ENCODE data around the gene OBSCN.
"Not testable (repeated sequence)": the region's sequence is repeated elsewhere in the genome, so short reads cannot be mapped to it uniquely, and the experiment has no call there.

Gene OBSCN

DNA sequence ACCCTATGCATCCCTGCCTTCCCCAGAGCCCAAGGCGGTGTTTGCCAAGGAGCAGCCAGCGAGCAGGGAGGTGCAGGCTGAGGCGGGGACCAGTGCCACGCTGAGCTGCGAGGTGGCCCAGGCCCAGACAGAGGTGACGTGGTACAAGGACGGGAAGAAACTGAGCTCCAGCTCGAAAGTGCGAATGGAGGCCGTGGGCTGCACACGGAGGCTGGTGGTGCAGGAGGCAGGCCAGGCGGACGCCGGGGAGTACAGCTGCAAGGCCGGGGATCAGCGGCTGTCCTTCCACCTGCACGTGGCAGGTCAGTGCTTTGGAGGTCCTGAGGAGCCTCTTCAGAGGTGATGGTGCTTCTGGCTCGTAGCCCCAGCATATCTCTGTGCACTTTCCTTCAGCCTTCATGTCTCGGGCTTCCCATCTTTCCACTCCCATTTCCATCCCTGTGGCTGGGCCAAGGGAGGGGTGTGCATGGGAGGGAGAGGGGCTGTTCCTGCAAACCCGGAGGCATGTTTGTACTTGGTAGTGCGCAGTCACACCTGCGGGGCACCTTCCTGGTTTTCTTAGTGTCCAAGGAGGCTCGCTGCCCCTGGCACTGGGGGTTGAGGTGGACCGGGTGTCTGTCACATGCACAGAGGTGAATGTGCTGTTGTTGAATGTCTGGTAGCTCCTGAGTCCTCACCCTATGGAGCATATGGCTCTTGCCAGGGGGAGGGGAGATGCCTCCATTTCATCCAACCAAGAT is 56.4 kb downstream of the OBSCN start:
- DNase-seq = no peak

DNA sequence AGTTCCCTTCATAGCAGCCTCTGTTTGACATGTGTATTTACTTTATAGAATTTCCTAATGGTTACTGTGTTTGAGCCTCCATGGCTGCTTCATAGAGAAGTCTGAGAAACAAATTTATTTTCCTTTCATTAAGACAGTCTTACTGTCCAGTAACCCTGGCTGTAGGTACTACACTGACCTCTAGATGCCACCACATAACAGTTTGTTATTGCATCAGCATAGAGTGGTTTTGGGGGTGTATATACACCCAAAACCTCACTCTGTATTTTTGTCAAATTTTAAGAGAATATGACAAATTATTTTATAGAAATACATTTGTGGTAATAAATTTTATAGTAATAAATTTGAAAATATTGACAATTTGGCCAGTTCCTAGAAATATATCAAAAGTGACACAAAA is 57.3 kb downstream of the OBSCN start:
- DNase-seq = peak; percentile 9

DNA sequence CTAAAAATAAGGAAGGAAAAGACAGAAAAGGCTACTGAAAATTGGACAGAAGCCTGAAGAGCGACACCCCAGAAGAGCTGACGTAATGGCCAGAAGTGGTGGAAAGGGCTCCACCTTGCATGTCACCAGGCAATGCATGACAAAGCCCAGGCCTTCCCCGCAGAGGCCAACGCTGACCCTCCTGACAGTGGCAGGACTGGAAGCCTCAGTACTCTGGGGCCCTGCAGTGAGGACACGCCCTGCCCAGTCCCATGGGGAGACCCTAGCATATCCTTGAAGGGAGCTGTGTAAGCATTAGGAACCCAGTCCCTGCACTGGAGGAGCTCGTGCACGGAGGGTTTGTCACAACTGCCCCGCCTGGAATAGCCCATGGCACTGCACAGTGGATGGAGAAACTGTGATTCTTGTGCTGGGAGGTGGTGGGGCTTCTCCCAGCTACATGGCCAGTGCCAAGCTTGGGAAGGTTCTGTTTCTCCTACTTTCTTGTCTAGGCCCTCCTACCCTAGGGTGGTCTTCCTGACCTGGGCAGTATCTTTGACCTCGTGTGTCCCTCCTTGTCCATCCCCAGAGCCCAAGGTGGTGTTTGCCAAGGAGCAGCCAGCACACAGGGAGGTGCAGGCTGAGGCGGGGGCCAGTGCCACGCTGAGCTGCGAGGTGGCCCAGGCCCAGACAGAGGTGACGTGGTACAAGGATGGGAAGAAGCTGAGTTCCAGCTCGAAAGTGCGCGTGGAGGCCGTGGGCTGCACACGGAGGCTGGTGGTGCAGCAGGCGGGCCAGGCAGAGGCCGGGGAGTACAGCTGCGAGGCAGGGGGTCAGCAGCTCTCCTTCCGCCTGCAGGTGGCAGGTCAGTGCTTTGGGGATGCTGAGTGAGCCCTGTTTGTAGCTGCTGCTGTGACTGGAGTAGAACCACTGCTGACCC is 60.4 kb downstream of the OBSCN start:
- no peak for DNase-seq

DNA sequence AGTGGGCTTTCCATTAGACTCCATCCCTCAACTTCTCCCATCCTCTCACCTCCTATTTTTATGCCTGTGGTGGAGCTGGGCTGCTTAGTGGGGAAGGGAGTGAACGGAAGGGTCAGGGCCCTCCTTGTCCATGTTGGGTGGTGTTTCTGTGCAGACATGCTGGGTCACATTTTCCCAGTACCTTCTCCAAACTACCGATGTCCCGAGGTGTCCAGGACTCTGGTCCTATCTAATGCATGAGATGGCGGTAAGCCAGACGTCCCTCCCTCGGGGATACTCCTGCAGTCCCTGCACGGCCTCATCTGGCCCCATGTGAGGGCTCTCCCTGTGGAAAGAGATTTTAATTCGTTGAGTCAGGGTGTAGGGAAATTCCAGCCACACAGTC is 61.0 kb downstream of the OBSCN start:
- no peak for DNase-seq

DNA sequence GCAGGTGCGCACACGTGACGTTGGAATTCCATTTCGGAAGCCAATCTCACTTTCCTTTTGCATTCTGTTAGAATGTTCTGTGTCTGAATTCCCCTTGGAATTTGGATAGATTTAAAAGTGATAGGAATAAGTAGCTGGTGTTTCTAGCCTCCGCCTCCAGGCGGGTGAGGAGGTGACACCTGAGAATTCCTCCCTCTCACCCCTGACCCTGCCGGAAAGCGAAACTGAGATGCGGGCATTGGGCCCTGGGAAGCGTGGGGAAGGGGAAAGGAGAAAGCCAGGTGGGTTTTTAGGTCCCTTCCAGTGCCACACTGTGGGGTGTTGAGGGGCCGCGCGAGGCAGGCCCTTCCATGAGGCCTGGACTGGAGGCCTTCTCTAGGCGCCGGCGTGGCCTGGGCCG is 61.6 kb downstream of the OBSCN start:
- not testable (repeated sequence) for DNase-seq

DNA sequence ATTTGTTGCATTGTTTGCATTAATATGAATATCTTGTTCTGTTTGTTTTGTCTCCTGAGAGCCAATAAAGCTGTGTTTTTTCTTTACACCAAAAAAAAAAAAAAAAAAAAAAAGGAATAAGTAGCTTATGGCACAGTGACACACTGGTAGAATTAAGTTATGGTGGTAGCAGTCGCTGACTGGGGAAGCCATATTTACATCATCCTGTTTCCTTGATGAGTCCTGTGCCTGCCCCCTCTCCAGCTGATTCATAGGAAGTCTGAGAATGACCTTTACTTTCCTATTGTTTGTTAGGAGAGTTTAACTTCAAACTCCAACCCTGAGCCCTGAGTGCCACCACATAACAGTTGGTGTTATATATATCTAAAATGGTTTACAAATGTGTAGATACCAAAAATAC is 62.2 kb downstream of the OBSCN start:
- no peak for DNase-seq

DNA sequence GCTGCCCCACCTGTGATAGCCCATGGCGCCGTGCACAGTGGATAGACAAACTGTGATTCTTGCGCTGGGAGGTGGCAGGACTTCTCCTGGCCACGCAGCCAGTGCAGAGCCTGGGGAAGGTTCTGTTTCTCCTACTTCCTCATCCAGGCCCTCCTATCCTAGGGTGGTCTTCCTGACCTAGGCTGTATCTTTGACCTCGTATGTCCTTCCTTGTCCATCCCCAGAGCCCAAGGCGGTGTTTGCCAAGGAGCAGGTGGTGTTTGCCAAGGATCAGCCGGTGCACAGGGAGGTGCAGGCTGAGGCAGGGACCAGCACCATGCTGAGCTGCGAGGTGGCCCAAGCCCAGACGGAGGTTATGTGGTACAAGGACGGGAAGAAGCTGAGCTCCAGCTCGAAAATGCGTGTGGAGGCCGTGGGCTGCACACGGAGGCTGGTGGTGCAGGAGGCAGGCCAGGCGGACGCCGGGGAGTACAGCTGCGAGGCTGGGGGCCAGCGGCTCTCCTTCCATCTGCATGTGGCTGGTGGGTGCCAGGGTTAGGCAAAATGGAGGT is 63.9 kb downstream of the OBSCN start:
- no peak for DNase-seq

DNA sequence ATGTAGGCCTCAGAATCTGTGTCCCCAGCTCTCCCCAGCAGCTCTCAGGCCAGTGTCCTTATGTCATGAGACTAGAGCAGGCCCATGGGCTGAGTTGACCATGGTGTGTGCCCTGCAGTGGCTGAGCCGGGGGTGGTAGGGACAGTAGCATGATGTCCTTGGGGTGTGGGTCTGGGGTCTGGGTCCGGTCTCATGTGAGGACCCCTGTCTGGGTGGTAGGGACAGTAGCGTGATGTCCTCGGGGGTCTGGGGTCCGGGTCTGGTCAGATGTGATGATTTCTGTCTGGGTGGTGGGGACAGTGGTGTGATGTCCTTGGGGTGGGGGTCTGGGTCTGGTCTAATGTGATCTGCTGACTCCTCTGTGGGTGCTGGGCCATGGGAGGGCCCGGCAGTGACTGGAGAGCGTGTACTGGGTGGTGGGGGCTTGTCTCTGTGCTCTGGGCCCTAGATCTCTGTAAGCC is 64.5 kb downstream of the OBSCN start:
- no peak for DNase-seq

DNA sequence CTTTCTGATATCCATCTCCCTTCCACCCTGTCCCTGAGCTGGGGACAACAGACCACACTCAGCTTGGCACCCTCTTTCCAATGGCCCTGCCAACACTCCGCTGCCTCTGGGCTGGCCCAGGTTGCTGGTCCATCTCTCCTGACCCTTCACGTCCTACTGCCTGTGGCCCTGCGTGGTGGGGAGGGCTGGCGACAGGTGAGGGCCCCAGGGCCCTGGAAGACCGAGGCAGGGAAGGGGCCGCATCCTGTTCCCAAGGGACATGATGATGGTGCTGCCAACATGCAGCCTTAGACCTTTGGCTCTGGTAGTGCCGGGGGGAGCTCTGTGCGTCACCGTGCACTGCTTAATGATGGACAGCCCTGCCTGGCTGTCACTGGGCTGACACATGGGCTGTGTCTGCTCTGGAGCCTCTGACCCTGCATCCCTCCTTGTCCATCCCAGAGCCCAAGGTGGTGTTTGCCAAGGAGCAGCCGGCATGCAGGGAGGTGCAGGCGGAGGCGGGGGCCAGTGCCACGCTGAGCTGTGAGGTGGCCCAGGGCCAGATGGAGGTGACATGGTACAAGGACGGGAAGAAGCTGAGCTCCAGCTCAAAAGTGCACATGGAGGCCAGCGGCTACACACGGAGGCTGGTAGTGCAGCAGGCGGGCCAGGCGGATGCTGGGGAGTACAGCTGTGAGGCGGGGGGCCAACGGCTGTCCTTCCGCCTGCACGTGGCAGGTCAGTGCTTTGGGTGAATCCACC is 65.2 kb downstream of the OBSCN start:
- DNase-seq = no peak

DNA sequence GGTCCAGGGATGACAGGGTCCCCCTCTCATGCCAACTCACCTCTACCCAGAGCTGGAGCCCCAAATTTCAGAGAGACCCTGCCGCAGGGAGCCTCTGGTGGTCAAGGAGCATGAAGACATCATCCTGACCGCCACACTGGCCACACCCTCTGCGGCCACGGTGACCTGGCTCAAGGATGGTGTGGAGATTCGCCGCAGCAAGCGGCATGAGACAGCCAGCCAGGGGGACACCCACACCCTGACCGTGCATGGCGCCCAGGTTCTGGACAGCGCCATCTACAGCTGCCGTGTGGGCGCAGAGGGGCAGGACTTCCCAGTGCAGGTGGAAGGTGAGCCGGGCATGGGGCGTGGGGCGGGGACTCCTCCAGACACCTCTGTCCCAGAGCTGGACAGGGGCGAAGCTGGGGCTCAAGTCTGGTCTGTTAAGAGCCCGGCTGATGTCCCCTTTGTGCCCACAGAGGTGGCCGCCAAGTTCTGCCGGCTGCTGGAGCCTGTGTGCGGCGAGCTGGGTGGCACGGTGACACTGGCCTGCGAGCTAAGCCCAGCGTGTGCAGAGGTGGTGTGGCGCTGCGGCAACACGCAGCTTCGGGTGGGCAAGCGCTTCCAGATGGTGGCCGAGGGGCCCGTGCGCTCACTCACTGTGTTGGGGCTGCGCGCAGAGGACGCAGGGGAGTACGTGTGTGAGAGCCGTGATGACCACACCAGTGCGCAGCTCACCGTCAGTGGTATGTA is 66.0 kb downstream of the OBSCN start:
- no peak for DNase-seq

DNA sequence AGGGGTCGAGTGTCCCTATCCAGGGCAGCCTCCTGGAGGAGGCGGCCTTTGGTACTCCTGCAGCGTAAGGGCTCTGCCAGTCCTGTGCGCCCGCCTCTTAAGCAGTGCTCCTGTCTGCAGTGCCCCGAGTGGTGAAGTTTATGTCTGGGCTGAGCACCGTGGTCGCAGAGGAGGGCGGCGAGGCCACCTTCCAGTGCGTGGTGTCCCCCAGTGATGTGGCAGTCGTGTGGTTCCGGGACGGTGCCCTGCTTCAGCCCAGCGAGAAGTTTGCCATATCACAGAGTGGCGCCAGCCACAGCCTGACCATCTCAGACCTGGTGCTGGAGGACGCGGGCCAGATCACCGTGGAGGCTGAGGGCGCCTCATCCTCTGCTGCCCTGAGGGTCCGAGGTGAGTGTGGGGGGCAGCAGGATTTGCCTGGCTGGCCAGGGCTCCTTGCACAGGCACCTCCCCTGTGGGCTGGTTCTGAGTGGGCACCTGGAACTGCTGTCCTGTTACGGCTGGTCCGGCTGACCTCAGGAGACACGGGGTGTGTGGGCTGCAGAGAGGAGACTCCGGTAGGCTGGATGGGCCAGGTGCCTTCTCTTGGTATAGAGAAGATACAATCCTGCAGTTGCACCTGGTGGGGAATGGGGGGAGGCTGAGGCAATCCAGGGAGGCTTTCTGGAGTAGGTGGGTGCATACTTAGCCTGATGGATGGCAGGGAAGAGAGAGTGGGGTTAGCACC is 66.8 kb downstream of the OBSCN start:
- DNase-seq = no peak

DNA sequence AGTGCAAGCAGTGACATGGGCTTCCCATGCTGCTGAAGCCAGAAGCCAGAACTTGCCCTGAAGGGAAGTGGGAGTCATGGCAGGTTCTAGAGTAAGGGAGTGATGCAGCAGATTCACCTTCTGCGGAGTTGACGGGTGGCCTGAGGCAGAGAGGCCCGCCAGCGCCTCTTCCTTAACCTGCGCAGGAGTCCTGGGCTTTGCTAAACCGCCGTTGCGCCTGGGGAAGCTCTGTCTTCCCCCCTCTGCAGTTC is 67.3 kb downstream of the OBSCN start:
- no peak for DNase-seq

DNA sequence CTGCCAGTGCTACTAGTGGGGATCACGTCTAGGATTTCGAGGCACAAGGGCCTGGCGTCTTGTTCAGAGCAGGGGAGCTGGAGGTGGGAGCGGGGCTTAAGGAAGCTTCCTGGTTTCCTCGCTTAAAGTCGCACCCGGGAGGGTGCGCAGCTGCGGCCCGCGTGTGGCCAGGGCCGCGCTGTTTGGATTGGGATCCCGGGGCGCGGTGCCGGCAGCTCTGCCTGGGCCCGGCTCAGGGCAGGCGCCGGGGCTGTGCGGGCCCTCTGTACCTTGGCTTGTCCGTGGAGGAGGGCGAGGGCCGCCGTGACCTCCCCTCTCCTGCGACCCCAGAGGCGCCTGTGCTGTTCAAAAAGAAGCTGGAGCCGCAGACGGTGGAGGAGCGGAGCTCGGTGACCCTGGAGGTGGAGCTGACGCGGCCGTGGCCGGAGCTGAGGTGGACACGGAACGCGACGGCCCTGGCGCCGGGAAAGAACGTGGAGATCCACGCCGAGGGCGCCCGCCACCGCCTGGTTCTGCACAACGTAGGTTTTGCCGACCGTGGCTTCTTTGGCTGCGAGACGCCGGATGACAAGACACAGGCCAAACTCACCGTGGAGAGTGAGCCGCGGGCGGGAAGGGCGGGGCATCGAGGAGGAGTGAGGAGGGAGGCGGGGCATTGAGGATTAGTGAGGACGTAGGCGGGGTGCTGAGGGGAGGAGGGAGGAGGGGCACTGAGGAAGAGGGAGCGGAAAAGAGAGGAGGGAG is 67.8 kb downstream of the OBSCN start:
- DNase-seq = no peak

DNA sequence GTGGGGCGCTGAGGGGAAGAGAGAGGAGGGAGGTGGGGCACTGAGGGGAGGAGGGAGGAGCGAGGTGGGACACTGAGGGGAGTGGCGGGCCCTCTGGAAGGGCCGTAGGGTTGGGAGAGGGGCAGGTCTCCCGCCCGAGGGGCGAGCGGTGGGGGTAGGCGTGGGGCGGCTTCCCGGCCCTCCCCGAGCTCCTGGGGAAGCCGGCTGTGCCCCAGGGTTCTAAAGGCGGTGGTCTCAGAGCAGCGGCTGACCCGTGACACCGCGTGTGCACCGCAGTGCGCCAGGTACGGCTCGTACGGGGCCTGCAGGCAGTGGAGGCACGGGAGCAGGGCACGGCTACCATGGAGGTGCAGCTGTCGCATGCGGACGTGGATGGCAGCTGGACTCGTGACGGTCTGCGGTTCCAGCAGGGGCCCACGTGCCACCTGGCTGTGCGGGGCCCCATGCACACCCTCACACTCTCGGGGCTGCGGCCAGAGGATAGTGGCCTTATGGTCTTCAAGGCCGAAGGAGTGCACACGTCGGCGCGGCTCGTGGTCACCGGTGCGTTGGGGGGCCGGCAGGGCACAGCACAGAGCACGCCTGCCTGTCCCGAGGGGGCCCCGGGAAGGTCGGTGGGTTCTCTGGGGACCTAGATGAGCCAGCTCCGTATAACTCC is 68.5 kb downstream of the OBSCN start:
- no peak for DNase-seq

DNA sequence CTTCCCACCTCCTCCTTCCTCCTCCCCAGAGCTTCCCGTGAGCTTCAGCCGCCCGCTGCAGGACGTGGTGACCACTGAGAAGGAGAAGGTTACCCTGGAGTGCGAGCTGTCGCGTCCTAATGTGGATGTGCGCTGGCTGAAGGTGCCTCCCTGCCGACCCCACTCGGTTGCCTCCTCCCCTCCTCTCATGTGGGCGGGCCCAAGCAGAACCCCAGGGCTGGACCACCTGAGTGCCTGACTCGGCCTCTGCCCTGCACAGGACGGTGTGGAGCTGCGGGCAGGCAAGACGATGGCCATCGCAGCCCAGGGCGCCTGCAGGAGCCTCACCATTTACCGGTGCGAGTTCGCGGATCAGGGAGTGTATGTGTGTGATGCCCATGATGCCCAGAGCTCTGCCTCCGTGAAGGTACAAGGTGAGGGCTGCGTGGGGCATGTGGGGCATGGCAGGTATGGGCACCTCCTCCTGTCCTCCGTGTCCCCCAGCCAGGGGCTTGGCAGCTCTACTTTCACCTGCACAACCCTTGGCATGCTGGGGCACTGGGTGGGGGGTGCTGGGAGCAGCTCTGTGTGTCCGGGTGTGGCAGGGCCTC is 69.2 kb downstream of the OBSCN start:
- no peak for DNase-seq

DNA sequence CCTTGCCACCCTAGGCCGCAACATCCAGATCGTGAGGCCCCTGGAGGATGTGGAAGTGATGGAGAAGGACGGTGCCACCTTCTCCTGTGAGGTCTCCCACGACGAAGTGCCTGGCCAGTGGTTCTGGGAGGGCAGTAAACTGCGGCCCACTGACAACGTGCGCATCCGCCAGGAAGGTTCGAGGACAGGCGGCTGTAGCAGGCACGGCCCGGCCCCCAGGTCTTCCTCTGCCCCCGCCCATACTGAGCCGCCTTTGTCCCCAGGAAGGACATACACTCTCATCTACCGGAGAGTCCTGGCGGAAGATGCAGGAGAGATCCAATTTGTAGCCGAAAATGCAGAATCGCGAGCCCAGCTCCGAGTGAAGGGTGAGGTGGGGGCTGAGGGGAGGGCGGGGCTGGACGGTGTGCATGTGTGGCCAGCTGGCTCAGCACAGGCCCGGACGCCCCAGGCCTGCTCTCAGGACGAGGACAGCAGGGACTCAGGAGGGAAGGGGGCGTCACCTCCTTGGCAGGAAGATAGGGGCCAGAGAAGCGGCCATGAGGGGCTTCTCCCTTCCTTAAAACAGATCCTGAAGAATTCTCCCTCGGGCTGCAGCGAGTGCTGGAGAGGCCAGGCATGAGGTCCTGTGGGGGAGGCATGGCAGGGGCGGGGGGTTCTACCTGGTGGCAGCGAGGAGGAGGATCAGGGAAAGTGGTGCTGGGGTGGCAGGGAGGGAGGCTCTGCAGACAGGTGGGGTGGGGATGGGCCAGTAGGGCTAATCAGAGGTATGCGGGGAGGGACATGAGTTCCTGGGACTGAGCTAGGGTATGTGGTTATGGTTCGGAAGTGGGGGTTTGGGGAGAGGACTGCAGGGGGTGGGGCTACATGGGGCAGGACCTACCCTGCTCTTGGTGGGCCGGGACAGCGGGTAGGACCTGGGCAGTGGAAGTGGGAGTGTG is 69.9 kb downstream of the OBSCN start:
- DNase-seq = no peak

DNA sequence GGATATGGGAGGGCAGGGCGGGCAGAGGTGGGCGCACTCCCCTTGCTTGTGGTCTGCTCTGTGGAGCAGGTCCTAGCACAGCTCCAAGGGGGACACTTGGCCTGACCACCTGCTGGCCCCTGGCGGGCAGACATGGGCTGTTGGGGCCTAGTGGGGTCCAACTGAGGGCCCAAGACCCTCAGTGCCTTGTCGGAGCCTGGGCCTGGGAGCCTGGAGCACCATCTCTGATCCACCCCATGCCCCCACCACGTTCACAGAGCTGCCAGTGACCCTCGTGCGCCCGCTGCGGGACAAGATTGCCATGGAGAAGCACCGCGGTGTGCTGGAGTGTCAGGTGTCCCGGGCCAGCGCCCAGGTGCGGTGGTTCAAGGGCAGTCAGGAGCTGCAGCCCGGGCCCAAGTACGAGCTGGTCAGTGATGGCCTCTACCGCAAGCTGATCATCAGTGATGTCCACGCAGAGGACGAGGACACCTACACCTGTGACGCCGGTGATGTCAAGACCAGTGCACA is 70.6 kb downstream of the OBSCN start:
- no peak for DNase-seq

DNA sequence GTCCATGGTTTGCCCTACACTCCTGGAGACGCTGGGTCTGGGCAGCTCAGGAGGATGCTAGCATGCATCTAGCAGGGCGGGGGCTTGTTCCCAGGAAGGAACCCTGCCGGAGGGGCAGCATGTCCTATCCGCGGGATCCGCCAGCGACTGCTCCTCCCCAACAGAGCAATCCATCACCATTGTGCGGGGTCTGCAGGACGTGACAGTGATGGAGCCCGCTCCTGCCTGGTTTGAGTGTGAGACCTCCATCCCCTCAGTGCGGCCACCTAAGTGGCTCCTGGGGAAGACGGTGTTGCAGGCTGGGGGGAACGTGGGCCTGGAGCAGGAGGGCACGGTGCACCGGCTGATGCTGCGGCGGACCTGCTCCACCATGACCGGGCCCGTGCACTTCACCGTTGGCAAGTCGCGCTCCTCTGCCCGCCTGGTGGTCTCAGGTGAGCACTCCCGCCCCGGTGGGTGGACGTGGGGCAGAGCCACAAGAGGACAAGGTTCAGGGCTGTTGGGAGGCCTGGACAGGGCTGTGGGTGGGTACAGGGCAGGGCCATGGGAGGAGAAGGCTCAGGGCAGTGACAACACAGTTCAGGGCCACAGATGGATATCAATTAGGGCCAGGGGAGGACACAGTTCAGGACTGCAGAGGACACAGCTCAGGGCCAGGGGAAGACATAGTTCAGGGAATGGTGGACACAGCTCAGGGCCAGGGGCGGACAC is 71.3 kb downstream of the OBSCN start:
- DNase-seq = no peak
